SU-DHL-6 (cell line): ENCODE results near the gene ARL10.

ENCODE experiments used
- H2AFZ ChIP-seq: fragments of 200-600 bp; sonication (generic); 2 replicates; pipeline ENCODE4 v1.6.1; 2014; ENCODE audit warnings: low read depth, mild to moderate bottlenecking, moderate library complexity, mixed read lengths, antibody characterized with exemption, low read length; ENCODE audit not compliant: severe bottlenecking
- H3F3A ChIP-seq: fragments of 200-600 bp; shearing (Covaris generic); 2 replicates; pipeline ENCODE4 v1.6.0; 2016; ENCODE audit warnings: antibody characterized with exemption, mild to moderate bottlenecking; ENCODE audit not compliant: insufficient read depth
- H3K27ac ChIP-seq: fragments of 200-600 bp; sonication (generic); 2 replicates; pipeline ENCODE4 v1.5.1; 2016; ENCODE audit warnings: low read depth, mild to moderate bottlenecking, low read length, moderate library complexity, mixed read lengths
- H3K27me3 ChIP-seq: fragments of 200-600 bp; sonication (generic), shearing (Covaris generic); 2 replicates; pipeline ENCODE4 v1.6.0; 2014; ENCODE audit warnings: mild to moderate bottlenecking, low read length
- H3K36me3 ChIP-seq: fragments of 200-600 bp; sonication (generic); 2 replicates; pipeline ENCODE4 v1.6.1; 2014; ENCODE audit warnings: mild to moderate bottlenecking, low read length, mixed read lengths
- H3K4me2 ChIP-seq: fragments of 300-600, 200-600 bp; shearing (Covaris generic), sonication (generic); 2 replicates; pipeline ENCODE4 v1.6.0; 2014; ENCODE audit warnings: low read length, low read depth, mild to moderate bottlenecking; ENCODE audit not compliant: poor library complexity, severe bottlenecking
- H3K4me3 ChIP-seq: fragments of 200-600 bp; sonication (generic); 2 replicates; pipeline ENCODE4 v1.5.1; 2014; ENCODE audit warnings: antibody characterized with exemption, low read length, mild to moderate bottlenecking, mixed read lengths; ENCODE audit not compliant: insufficient read depth, poor library complexity, severe bottlenecking
- H3K79me2 ChIP-seq: fragments of 200-600 bp; sonication (generic); 2 replicates; pipeline ENCODE4 v1.6.1; 2014; ENCODE audit warnings: mild to moderate bottlenecking, low read length, moderate library complexity; ENCODE audit not compliant: insufficient read depth
- H3K9ac ChIP-seq: fragments of 200-600 bp; sonication (generic); 2 replicates; pipeline ENCODE4 v1.7.0; 2014; ENCODE audit warnings: mild to moderate bottlenecking, low read length
- H3K9me2 ChIP-seq: fragments of 200-600 bp; sonication (generic); replicated peaks from 2 replicates; pipeline ENCODE4 v1.6.1; 2014; ENCODE audit warnings: low read length; ENCODE audit not compliant: insufficient read depth
- H3K9me3 ChIP-seq: fragments of 200-600 bp; sonication (generic); 2 replicates; pipeline ENCODE4 v1.6.1; 2014; ENCODE audit warnings: low read length, mixed read lengths; ENCODE audit not compliant: insufficient read depth
- H4K20me1 ChIP-seq: fragments of 200-600 bp; sonication (generic); 2 replicates; pipeline ENCODE4 v1.6.1; 2014; ENCODE audit warnings: low read depth, mild to moderate bottlenecking, antibody characterized with exemption, low read length, moderate library complexity, mixed read lengths
- EZH2phosphoT487 ChIP-seq: fragments of 200-600 bp; sonication (generic), shearing (Covaris generic); conservative IDR thresholded peaks from 2 replicates; pipeline ENCODE4 v1.6.1; 2018; ENCODE audit warnings: mild to moderate bottlenecking, antibody characterized with exemption, low read length, moderate library complexity, mixed read lengths
- TF ChIP-seq, protein P1 (sequence below): fragments of 200-600 bp; sonication (generic); IDR thresholded peaks from one replicate; pipeline ENCODE4 v1.5.1; 2017; ENCODE audit warnings: antibody characterized with exemption, mild to moderate bottlenecking, low read length, moderate library complexity; ENCODE audit not compliant: insufficient read depth, poor library complexity, severe bottlenecking

ARL10 gene

DNA sequence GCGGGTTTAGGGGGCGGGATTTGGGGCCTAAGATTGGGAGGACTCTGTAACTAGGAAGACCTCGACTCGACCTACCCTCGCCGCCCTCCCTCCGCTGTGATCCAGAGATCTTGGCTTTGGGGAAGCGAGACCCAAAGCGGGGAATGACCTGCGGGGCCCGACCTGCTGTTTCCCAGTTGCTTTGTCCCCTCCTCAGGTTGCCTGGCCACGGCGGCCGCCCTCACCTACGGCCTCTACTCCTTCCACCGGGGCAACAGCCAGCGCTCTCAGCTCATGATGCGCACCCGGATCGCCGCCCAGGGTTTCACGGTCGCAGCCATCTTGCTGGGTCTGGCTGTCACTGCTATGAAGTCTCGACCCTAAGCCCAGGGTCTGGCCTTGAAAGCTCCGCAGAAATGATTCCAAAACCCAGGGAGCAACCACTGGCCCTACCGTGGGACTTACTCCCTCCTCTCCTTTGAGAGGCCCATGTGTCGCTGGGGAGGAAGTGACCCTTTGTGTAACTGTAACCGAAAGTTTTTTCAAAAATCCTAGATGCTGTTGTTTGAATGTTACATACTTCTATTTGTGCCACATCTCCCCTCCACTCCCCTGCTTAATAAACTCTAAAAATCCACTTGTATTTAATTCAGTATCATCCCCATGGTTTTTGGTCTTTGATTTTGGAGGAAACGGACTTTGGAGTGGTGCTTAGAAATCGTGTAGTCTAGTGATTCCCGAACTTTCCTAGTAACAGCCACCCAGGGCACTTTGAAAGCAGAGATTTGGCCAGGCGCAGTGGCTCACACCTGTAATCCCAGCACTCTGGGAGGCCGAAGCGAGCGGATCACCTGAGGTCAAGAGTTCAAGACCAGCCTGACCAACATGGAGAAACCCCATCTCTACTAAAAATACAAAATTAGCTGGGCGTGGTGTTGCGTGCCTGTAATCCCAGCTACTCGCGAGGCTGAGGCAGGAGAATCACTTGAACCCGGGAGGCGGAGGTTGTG lies 24.1 kb downstream of the ARL10 start:
- Histone ChIP-seq H3K36me3 (peaks cover 12% of the 10 kb centered on the region), H2AFZ (no peak overlapping the region), H3K4me2 (peak overlapping the region; percentile 95), H3F3A (0 out of 2 replicates have a peak, but pooled peaks cover 3% of the 10 kb centered on the region), H3K9ac (peak overlapping the region; percentile 85), H4K20me1 (peaks cover 8% of the 10 kb centered on the region; the same call in 1 of the 2 replicates), H3K79me2 (peaks cover 52% of the 10 kb centered on the region), H3K27me3 (no peaks in the 10 kb centered on the region), H3K9me2 (no peaks in the 10 kb centered on the region), H3K9me3 (no peaks in the 10 kb centered on the region), H3K4me3 (peak overlapping the region; percentile 92), H3K27ac (peak overlapping the region; percentile 68)
- TF ChIP-seq EZH2phosphoT487: no peak
- TF ChIP-seq, protein P1, sequence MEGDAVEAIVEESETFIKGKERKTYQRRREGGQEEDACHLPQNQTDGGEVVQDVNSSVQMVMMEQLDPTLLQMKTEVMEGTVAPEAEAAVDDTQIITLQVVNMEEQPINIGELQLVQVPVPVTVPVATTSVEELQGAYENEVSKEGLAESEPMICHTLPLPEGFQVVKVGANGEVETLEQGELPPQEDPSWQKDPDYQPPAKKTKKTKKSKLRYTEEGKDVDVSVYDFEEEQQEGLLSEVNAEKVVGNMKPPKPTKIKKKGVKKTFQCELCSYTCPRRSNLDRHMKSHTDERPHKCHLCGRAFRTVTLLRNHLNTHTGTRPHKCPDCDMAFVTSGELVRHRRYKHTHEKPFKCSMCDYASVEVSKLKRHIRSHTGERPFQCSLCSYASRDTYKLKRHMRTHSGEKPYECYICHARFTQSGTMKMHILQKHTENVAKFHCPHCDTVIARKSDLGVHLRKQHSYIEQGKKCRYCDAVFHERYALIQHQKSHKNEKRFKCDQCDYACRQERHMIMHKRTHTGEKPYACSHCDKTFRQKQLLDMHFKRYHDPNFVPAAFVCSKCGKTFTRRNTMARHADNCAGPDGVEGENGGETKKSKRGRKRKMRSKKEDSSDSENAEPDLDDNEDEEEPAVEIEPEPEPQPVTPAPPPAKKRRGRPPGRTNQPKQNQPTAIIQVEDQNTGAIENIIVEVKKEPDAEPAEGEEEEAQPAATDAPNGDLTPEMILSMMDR: no peak

DNA sequence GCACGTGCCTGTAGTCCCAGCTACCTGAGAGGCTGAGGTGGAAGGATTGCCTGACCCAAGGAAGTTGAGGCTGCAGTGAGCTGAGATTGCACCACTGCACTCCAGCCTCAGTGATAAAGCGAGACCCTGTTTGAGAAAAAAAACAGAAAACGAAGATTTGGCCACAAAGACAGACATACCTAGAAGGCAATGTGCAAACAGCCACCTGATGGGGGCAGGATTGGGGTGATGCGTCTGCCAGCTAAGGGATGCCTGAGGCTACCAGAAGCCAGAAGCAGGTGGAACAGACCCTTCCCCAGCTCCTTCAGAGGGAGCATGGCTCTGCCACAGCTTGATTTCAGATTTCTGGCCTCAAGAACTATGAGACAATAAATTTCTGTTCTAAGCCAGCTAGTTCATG lies 26.2 kb downstream of the ARL10 start:
- Histone ChIP-seq H3K9me2 (no peaks in the 10 kb centered on the region), H3K27me3 (no peaks in the 10 kb centered on the region), H3K27ac (no peak overlapping the region), H2AFZ (no peak overlapping the region), H3K4me2 (no peak overlapping the region), H3K36me3 (0 out of 2 replicates have a peak, but pooled peaks cover 3% of the 10 kb centered on the region), H3F3A (0 out of 2 replicates have a peak, but pooled peaks cover under 1% of the 10 kb centered on the region), H3K9me3 (no peaks in the 10 kb centered on the region), H3K79me2 (peaks cover 31% of the 10 kb centered on the region), H4K20me1 (no peaks in the 10 kb centered on the region; the same call in 1 of the 2 replicates), H3K9ac (no peak overlapping the region), H3K4me3 (no peak overlapping the region)
- TF ChIP-seq EZH2phosphoT487: no peak
- TF ChIP-seq, protein P1: no peak

DNA sequence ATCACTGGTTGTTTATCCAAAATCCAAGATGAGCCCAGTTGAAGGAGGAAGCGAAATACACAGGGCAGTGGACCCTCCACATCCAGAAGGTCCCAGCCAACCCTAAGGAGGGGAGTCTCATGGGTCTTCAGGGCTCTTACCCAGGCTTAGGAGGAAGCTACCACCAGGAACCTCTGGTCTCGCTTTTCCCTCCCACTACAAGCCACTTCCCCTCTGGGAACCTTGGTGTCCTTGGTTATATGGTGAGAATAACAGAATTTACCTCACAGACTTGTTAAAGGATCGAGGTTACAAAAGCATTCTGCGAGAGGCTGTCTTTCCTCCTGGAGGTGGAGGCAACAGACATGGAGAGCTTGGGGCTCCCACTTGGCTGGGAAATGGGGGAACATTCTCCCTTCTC lies 26.7 kb downstream of the ARL10 start:
- Histone ChIP-seq H3F3A (no peaks in the 10 kb centered on the region), H3K4me3 (no peak overlapping the region), H3K4me2 (no peak overlapping the region), H3K79me2 (peaks cover 26% of the 10 kb centered on the region), H2AFZ (no peak overlapping the region), H3K27ac (no peak overlapping the region), H3K9me3 (no peaks in the 10 kb centered on the region), H3K9me2 (no peaks in the 10 kb centered on the region), H3K36me3 (no peaks in the 10 kb centered on the region), H3K27me3 (no peaks in the 10 kb centered on the region), H3K9ac (no peak overlapping the region), H4K20me1 (no peaks in the 10 kb centered on the region; the same call in 1 of the 2 replicates)
- no peak for TF ChIP-seq EZH2phosphoT487
- TF ChIP-seq, protein P1: no peak
